Left renal pelvis (tissue), 4 donors: ENCODE data around the gene PHLDA2. TPM values are rescaled to one million over a fixed set of nuclear protein-coding genes. Genes with fewer than 3 reads are reported as not detected.

Experiments used
- DNase-seq, 4 donors: peaks; one replicate each; pipeline ENCODE4 v3.0.0-alpha.2; 2013; ENCODE audit warnings: low read depth in 4 of 4, low spot score in 3 of 4
- polyA plus RNA-seq, 4 donors: library from polyadenylated mRNA; unstranded; fragments of 120-200 nt; gene quantifications; one replicate each; pipeline ENCODE4 v1.2.1, GENCODE V29; 2013; ENCODE audit not compliant: insufficient read length in 4 of 4

PHLDA2 gene
- polyA plus RNA-seq, 4 donors = 0.34 to 3.9 (median 0.48) TPM

GRCh38 chr11:2930704-2931419, 1.6 kb upstream of the PHLDA2 start:
- DNase-seq = no peak

- no peak for DNase-seq
These were observed 907 bp upstream of the PHLDA2 start for GRCh38 chr11:2929950-2930703.

GRCh38 chr11:2929531-2929949, 320 bp upstream of the PHLDA2 start:
- no peak for DNase-seq

- no peak for DNase-seq
These were observed 1.2 kb downstream of the PHLDA2 start for GRCh38 chr11:2927851-2928604.

- DNase-seq = no peak
These were observed 2.0 kb downstream of the PHLDA2 start for GRCh38 chr11:2927121-2927800.

- DNase-seq = no peak
These were observed 2.6 kb downstream of the PHLDA2 start for GRCh38 chr11:2926611-2927051.

- DNase-seq = no peak
These were observed 4.2 kb downstream of the PHLDA2 start for GRCh38 chr11:2924821-2925675.

- no peak for DNase-seq
These were observed 4.8 kb downstream of the PHLDA2 start for GRCh38 chr11:2924381-2924780.

GRCh38 chr11:2923446-2924375, 5.5 kb downstream of the PHLDA2 start:
- DNase-seq = no peak

GRCh38 chr11:2922655-2923054, 6.6 kb downstream of the PHLDA2 start:
- no peak for DNase-seq

GRCh38 chr11:2921742-2922493, 7.3 kb downstream of the PHLDA2 start:
- DNase-seq = no peak

- DNase-seq = no peak
These were observed 8.0 kb downstream of the PHLDA2 start for GRCh38 chr11:2921261-2921660.

- no peak for DNase-seq
These were observed 8.9 kb downstream of the PHLDA2 start for GRCh38 chr11:2920343-2920742.

- DNase-seq = no peak
These were observed 9.4 kb downstream of the PHLDA2 start for GRCh38 chr11:2919837-2920236.

- no peak for DNase-seq
These were observed 10.0 kb downstream of the PHLDA2 start for GRCh38 chr11:2919188-2919587.

- no peak for DNase-seq
These were observed 11.3 kb downstream of the PHLDA2 start for GRCh38 chr11:2917842-2918490.

GRCh38 chr11:2916892-2917645, 12.2 kb downstream of the PHLDA2 start:
- no peak for DNase-seq
